Breast epithelium (tissue), 4 donors: ENCODE measurements around the gene MAST4. TPM values are rescaled to one million over a fixed set of nuclear protein-coding genes. Genes with fewer than 3 reads are reported as not detected.

Source experiments
- DNase-seq, 2 donors: peaks; one replicate each; pipeline ENCODE4 v3.0.0-alpha.2; 2019; ENCODE audit warnings: low spot score in 2 of 2
- H3K27ac ChIP-seq, 2 donors: fragments of 200-600 bp; sonication (generic) in 1 of 2; one replicate each; pipeline ENCODE4 v1.5.1; 2016 to 2019; ENCODE audit warnings: mild to moderate bottlenecking in 1 of 2
- H3K27me3 ChIP-seq, 2 donors: fragments of 200-600 bp; sonication (generic) in 1 of 2; one replicate each; pipeline versions ENCODE4 v1.5.1 to v1.6.0; 2017 to 2019; ENCODE audit warnings: control low read depth in 1 of 2, mild to moderate bottlenecking in 1 of 2
- H3K36me3 ChIP-seq: fragments of 200-600 bp; one replicate; pipeline ENCODE4 v1.5.1; 2019
- H3K4me1 ChIP-seq, 2 donors: fragments of 200-600 bp; sonication (generic); one replicate each; pipeline ENCODE4 v1.5.1; 2016 to 2019; ENCODE audit warnings: control low read depth in 1 of 2
- H3K4me3 ChIP-seq, 3 donors: fragments of 200-600 bp; sonication (generic); 1 replicate in 2 of 3; 2 replicates in 1 of 3; pipeline ENCODE4 v1.5.1; 2016 to 2019; ENCODE audit warnings: mild to moderate bottlenecking in 3 of 3, moderate library complexity in 2 of 3
- H3K9me3 ChIP-seq, 2 donors: fragments of 200-600 bp; sonication (generic) in 1 of 2; one replicate each; pipeline ENCODE4 v1.5.1; 2016 to 2019; ENCODE audit warnings: control low read depth in 1 of 2
- POLR2A ChIP-seq: fragments of 450-650 bp; IDR thresholded peaks from one replicate; pipeline ENCODE4 v1.6.1; 2016; ENCODE audit warnings: antibody characterized with exemption, mild to moderate bottlenecking, moderate library complexity
- POLR2AphosphoS5 ChIP-seq, 3 donors: sonication (generic); formaldehyde crosslinking; IDR thresholded peaks; one replicate each; pipeline ENCODE4 v1.6.1; 2017; ENCODE audit warnings: antibody characterized with exemption in 3 of 3
- intact Hi-C: fragments of 100-400 bp; cut with DNase I; formaldehyde crosslinking; loops from one replicate; pipeline ENCODE4 v1.15.1; 2023; ENCODE audit warnings: low total_unique reads
- total RNA-seq, 3 donors: library from RNA; depleted of rRNA; stranded (reverse); fragments of >200 nt; gene quantifications; one replicate each; pipeline ENCODE4 v1.1.0, GENCODE V29; 2016
- TF ChIP-seq, protein P1 (sequence below), 3 donors: fragments of 450-650 bp; IDR thresholded peaks; one replicate each; pipeline ENCODE4 v1.5.1; 2016 to 2017; ENCODE audit warnings: antibody characterized with exemption in 3 of 3, mild to moderate bottlenecking in 3 of 3, moderate library complexity in 3 of 3

The MAST4 gene
- total RNA-seq, 3 donors from 2014 or later: 28.0 to 61.5 (median 50.1) TPM

- DNase-seq: no peak
- Histone ChIP-seq H3K4me3 (peak overlapping the region in 2 of 3 donors; percentile 72 to 75), H3K4me1 (no peaks in the 10 kb centered on the region)
Observed at GRCh38 chr5:67006500-67006848, 410.3 kb downstream of the MAST4 start.

GRCh38 chr5:67009028-67009427 lies 412.8 kb downstream of the MAST4 start:
- H3K4me3 ChIP-seq: no peak overlapping the region
- H3K4me1 ChIP-seq: no peaks in the 10 kb centered on the region
- no peak overlapping the region for H3K27ac ChIP-seq
- no peaks in the 10 kb centered on the region for H3K36me3 ChIP-seq
- no peaks in the 10 kb centered on the region for H3K9me3 ChIP-seq
- TF ChIP-seq POLR2AphosphoS5 (IDR thresholded peaks at IDR 0.05) (no peak), POLR2A (no peak)
- TF ChIP-seq, protein P1, sequence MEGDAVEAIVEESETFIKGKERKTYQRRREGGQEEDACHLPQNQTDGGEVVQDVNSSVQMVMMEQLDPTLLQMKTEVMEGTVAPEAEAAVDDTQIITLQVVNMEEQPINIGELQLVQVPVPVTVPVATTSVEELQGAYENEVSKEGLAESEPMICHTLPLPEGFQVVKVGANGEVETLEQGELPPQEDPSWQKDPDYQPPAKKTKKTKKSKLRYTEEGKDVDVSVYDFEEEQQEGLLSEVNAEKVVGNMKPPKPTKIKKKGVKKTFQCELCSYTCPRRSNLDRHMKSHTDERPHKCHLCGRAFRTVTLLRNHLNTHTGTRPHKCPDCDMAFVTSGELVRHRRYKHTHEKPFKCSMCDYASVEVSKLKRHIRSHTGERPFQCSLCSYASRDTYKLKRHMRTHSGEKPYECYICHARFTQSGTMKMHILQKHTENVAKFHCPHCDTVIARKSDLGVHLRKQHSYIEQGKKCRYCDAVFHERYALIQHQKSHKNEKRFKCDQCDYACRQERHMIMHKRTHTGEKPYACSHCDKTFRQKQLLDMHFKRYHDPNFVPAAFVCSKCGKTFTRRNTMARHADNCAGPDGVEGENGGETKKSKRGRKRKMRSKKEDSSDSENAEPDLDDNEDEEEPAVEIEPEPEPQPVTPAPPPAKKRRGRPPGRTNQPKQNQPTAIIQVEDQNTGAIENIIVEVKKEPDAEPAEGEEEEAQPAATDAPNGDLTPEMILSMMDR (IDR thresholded peaks at IDR 0.05): no peak
- H3K27me3 ChIP-seq: no peaks in the 10 kb centered on the region
- no peak for DNase-seq
- intact Hi-C loops: loop anchor here (2.0 to 10.0 kb wide), 2 partner anchors 34 to 86 kb away; no protein-coding TSS in a partner anchor

More at GRCh38 chr5:67006500-67006848, 410.3 kb downstream of the MAST4 start:
- TF ChIP-seq POLR2AphosphoS5 (IDR thresholded peaks at IDR 0.05) (no peak), POLR2A (no peak)
- TF ChIP-seq, protein P1 (IDR thresholded peaks at IDR 0.05): no peak
- Histone ChIP-seq H3K36me3 (no peaks in the 10 kb centered on the region), H3K27me3 (no peaks in the 10 kb centered on the region), H3K9me3 (no peaks in the 10 kb centered on the region), H3K27ac (peak overlapping the region; percentile 13 to 92)
- intact Hi-C loops: loop anchor here (10.0 kb wide), 1 partner anchor 88 kb away; no protein-coding TSS in a partner anchor

DNA sequence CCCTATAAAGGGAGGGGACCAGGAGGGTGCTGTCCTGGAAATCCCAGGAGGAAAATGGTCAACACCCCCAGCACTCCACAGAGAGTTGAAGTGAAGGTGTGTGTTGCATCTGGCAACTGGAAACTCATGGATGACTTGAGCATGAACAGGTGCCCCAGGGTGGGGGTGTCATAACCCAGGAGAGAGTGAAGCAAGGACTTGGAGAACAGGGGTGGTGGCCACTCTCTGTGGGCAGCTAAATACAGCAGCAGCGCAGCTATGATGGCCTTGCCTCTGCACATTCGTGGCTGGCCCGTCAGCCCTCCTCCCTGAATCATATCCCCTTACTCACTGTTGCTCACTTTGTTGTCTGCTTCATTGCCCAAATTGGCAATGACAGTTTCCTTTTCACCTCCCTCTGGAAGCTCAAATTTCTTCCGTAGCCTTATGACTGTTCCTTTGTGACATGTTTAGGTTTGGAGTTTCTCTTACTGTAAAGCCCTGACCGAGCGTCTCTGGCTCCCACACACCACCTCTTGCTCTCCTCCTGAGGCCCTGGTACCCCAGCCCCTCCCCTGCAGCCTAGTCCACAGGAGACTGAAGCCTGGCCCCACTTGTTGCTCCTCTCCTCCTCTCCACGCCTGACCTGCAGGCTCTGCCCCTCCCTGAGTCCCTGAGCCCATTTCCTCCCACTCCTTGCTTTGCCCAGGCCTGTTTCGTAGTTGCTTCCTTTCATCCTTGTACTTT lies 414.7 kb downstream of the MAST4 start:
- H3K9me3 ChIP-seq: no peaks in the 10 kb centered on the region
- no peaks in the 10 kb centered on the region for H3K27me3 ChIP-seq
- TF ChIP-seq, protein P1 (IDR thresholded peaks at IDR 0.05): no peak
- no peak for TF ChIP-seq POLR2A
- no peak for TF ChIP-seq POLR2AphosphoS5 (IDR thresholded peaks at IDR 0.05)
- DNase-seq: no peak
- peak overlapping the region in 1 of 3 donors; percentile 41 for H3K4me3 ChIP-seq
- H3K27ac ChIP-seq: peak overlapping the region; percentile 60 to 65
- H3K36me3 ChIP-seq: no peaks in the 10 kb centered on the region
- no peaks in the 10 kb centered on the region for H3K4me1 ChIP-seq
- intact Hi-C loops: no loop called here

- Histone ChIP-seq H3K4me1 (no peaks in the 10 kb centered on the region), H3K27ac (peak overlapping the region; percentile 60 to 65), H3K36me3 (no peaks in the 10 kb centered on the region), H3K4me3 (peak overlapping the region in 1 of 3 donors; percentile 41), H3K27me3 (no peaks in the 10 kb centered on the region), H3K9me3 (no peaks in the 10 kb centered on the region)
- TF ChIP-seq POLR2A: no peak
- TF ChIP-seq, protein P1 (IDR thresholded peaks at IDR 0.05): no peak
- TF ChIP-seq POLR2AphosphoS5 (IDR thresholded peaks at IDR 0.05): no peak
- intact Hi-C loops: no loop called here
- DNase-seq: no peak
Observed at GRCh38 chr5:67011422-67011821, 415.2 kb downstream of the MAST4 start.

- H3K9me3 ChIP-seq: no peaks in the 10 kb centered on the region
- intact Hi-C loops: no loop called here
- H3K27ac ChIP-seq: peak overlapping the region; percentile 60 to 65
- TF ChIP-seq, protein P1 (IDR thresholded peaks at IDR 0.05): no peak
- no peak for TF ChIP-seq POLR2AphosphoS5 (IDR thresholded peaks at IDR 0.05)
- TF ChIP-seq POLR2A: no peak
- no peak for DNase-seq
- H3K4me1 ChIP-seq: no peaks in the 10 kb centered on the region
- H3K36me3 ChIP-seq: no peaks in the 10 kb centered on the region
- no peak overlapping the region for H3K4me3 ChIP-seq
- H3K27me3 ChIP-seq: no peaks in the 10 kb centered on the region
Observed at GRCh38 chr5:67012171-67012570, 416.0 kb downstream of the MAST4 start.
